CD4-positive, alpha-beta T cell treated with Interleukin-10 for 1 hour (primary cell): ENCODE measurements around the gene OR2AE1.
A peak's percentile ranks its signal among the peaks of the same experiment; 100 is the strongest.
"Not testable (repeated sequence)": the region's sequence is repeated elsewhere in the genome, so short reads cannot be mapped to it uniquely, and the experiment has no call there.

Source experiments
- DNase-seq: peaks from one replicate; pipeline ENCODE4 v3.0.0-alpha.2; 2020

OR2AE1 gene

GRCh38 chr7:99876933-99877332 is at the start of gene OR2AE1:
Gene OR2AE1, minus strand, starts transcription at chr7:99877033. Its CDS starts 0 bp downstream, at chr7:99877033.
- no peak for DNase-seq

- no peak for DNase-seq
These were observed 49.5 kb upstream of the OR2AE1 start for GRCh38 chr7:99926321-99926720.

- DNase-seq: no peak
These were observed 46.4 kb upstream of the OR2AE1 start for GRCh38 chr7:99923200-99923599.

GRCh38 chr7:99920149-99920548 is 43.3 kb upstream of the OR2AE1 start:
- no peak for DNase-seq

GRCh38 chr7:99919814-99920112 is 42.9 kb upstream of the OR2AE1 start:
- no peak for DNase-seq

DNA sequence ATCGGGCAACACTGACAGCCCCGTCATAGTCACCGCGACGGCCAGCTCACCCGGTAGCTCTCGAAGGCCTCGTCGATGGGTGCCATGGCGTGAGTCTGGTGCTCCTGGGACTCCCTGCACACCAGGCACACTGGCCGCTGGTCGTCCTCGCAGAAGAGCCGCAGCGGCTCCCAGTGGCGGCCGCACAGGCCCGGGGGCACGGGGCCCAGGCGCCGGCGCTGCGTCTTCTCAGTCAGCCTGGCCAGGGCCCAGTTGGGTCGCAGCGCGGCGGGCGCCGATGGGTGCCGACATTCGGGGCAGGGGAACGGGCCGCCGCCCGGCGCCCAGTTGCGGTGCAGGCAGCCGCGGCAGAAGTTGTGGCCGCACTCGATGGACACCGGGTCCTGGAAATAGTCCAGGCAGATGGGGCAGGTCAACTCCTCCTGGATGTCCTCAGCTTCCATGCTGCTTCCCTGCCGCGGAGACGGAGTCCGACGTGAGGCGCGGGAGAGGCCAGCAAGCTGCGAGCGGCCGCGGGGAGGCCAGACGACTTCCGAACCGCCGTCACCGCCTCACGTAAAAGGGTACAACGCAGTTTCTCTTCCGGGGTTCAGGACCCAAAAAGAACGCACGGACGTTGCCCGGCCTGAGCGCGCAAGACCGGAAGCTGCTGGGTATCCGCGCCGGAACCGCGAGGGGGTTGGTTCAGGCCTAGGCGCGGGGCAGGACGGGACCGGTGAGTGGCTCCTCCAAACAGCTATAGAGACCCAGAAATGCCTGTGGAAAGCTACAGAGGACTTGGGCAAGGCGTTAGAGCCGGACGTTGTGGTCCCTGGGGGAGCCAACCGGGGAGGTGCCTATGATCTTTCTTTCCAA is 42.4 kb upstream of the OR2AE1 start, which contains the start of gene TRIM4:
Gene TRIM4, minus strand, starts transcription at position 572 of the 855 bp plus-strand sequence. Its CDS starts 129 bp downstream, at position 443.
- DNase-seq: peak; percentile 92

GRCh38 chr7:99910976-99911375 is 34.1 kb upstream of the OR2AE1 start:
- no peak for DNase-seq

- DNase-seq: no peak
These were observed 24.7 kb upstream of the OR2AE1 start for GRCh38 chr7:99901581-99901980.

DNA sequence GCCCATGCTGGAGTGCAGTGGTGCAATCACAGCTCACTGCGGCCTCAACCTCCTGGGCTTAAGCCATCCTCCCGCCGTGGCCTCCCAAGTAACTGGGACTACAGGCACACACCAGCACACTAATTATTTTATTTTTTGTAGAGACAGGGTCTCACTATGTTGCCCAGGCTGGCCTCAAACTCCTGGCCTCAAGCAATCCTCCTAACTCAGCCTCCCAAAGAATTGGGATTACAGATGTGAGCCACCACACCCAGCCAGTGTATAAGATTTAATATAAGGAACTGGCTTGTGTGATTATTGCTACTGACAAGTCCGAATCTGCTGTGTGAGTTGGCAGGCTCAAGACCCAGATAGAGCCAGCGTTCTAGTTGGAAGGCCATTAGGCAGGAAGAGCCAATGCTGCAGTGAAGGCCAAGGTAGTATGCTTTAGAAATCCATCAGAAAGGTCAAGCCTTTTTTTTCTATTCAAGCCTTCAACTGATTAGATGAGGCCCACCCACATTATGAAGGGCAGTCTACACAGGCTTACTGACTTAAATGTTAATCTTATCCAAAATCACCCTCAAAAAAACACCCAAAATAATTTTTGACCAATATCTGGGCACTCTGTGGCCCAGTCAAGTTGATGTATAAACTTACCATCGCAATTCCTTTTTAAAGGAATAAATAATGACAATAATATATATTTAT is 23.1 kb upstream of the OR2AE1 start:
- DNase-seq: no peak

DNA sequence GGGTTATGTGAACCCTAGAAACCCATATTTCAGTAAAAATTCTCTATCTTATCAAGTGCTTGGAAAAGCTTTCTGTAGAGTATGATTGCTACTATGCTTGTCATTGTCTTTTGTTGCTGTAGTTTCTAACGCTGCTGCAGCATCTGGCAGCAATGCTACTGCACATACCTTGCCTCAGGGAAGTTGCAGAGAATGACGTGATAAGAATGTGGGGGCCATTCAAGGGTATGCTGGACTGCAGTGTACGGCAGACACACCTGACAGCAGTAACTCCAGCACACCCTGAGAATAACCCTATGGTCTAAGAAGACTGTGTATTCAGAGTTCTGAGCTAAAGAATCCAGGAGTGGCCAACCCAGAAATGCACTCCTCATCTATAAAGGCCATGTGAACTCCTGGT is 22.0 kb upstream of the OR2AE1 start:
- no peak for DNase-seq

DNA sequence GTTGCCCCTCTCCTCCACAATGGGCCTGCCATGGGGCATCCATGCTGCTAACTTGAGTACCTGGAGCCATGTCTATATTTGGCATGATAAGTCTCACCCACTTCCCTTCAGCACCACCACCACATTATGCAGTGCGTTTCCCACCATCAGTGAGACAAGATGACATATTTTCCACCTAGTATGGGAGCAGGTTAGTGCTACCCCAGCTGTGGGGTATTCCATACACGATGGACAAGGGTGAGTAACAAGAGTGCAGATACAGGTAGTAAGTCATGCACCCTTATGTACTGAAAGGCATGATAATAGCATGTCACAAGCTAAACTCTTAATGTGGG is 21.2 kb upstream of the OR2AE1 start:
- DNase-seq: no peak

DNA sequence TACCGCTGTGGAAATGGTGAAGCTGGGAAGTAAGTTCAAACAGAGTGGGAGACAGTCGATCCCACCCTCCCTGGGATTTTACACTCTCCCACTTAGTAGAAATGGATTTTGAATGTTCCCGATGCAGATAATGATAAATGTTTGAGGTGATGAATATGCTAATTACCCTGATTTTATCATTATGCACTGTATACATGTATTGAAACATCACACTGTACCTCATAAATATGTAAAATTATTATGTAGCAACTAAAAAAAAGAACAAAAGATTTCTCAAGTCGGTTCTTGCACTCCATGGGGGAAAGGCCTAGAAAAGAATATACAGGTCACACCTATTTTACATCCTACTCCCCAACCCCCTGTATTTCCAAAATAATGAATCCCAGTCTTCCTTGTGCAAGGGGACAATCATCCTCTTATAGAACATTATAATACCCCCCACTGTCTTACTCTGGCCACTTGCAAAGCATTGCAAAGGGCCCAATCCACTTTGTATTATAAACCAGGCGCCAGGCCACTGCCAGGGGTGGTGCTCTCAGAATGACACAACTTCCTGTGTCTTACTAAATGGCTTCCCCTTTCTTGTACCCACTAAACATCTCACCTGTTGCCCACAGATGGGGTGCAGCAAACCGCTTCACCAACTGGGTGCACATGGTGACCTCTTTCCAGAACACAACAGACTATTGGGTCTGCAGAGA is 20.6 kb upstream of the OR2AE1 start:
- no peak for DNase-seq

- DNase-seq: no peak
These were observed 17.9 kb upstream of the OR2AE1 start for GRCh38 chr7:99894738-99895137.

GRCh38 chr7:99893280-99893679 is 16.4 kb upstream of the OR2AE1 start:
- no peak for DNase-seq

DNA sequence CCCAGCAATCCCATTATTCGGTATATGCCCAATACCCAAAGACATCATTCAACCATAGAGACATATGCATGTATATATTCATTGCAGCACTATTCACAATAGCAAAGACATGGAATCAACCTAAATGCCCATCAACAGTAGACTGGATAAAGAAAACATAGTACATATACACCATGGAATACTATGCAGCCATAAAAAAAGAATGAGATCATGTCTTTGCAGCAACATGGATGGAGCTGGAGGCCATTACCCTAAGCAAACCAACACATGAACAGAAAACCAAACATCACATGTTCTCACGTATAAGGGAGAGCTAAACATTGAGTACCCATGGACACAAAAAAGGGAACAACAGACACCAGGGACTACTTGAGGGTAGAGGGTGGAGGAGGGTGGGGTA is 13.5 kb upstream of the OR2AE1 start:
- DNase-seq: not testable (repeated sequence)

DNA sequence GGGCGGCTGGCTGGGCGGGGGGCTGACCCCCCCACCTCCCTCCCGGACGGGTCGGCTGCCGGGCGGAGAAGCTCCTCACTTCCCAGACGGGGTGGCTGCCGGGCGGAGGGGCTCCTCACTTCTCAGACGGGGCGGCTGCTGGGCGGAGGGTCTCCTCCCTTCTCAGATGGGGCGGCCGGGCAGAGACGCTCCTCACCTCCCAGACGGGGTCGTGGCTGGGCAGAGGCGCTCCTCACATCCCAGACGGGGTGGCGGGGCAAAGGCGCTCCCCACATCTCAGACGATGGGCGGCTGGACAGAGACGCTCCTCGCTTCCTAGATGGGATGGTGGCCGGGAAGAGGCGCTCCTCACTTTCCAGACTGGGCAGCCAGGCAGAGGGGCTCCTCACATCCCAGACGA is 11.5 kb upstream of the OR2AE1 start:
- not testable (repeated sequence) for DNase-seq

DNA sequence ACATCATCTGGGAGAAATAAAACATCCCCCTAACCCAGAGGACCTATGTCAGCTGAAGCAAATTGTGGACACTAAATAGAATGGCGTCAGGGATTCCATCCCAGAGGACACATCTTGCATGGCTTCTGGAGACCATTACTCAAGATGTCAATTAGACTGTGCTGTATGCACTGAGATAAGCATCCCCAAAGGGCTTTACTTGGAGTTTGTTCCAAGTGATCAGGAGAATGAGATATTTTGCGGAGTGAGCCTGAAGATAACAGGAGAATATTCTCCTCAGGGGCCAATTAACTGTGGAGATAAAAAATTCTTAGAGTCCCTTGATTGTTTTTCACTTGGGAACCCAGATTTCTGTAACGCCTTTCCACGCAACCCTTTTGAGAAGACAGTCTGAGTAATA is 4.5 kb upstream of the OR2AE1 start:
- DNase-seq: no peak

- DNase-seq: no peak
These were observed 342 bp downstream of the OR2AE1 start for GRCh38 chr7:99876491-99876890.

DNA sequence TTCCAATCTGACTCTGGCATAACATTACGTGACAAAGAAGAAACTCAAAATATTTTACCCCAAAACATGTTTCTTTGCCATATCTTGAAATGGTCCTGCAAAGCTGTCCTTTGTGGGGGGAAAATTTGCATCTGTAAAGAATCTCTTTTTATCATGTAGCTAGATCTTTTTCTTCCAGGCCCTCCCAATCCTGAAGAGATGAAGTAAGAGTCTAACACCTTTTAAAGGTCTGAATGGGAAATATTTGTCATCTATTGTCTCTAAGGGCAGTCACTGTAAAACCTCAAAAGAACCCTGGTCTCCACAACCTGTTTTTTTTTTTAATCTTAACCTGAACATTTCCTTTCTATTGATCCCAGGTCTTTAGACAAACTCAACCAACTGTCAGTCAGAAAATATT is 8.6 kb downstream of the OR2AE1 start:
- no peak for DNase-seq

GRCh38 chr7:99867477-99867876 is 9.4 kb downstream of the OR2AE1 start:
- not testable (repeated sequence) for DNase-seq

GRCh38 chr7:99863847-99864440 is 12.9 kb downstream of the OR2AE1 start:
- DNase-seq: no peak

GRCh38 chr7:99860281-99861127 is 16.3 kb downstream of the OR2AE1 start:
- DNase-seq: no peak

DNA sequence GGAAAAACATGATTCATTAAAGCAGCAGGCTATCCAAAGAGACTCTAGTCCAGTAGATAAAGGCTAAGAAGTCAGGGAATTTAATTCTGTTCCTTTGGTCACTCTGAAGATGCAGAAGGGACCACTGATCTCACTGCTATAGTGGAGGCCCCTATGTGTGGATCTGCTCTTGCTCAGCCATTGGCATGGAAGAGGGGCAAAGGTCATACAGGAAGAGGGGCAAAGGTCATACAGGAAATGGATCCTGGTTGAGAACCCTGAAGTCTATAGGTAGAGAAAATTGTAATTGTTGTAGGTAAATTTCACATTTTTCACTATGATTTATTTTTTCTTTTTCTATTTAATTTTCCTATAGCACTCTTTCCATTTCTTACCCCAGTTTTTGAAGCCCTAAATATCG is 21.6 kb downstream of the OR2AE1 start:
- DNase-seq: no peak
